Testis (tissue), 3 donors: Measurements from ENCODE around the gene CTCF. TPM values are rescaled to one million over a fixed set of nuclear protein-coding genes. Genes with fewer than 3 reads are reported as not detected.

Source experiments
- DNase-seq: peaks from one replicate; pipeline ENCODE4 v3.0.0-alpha.2; 2019
- H3K27ac ChIP-seq, 2 donors: fragments of 200-600 bp; sonication (generic); one replicate each; pipeline ENCODE4 v1.5.1; 2019
- H3K27me3 ChIP-seq: fragments of 200-600 bp; sonication (generic); one replicate; pipeline ENCODE4 v1.5.1; 2019
- H3K36me3 ChIP-seq: fragments of 200-600 bp; sonication (generic); one replicate; pipeline ENCODE4 v1.5.1; 2017; ENCODE audit warnings: low read depth; ENCODE audit errors: missing control alignments
- H3K4me1 ChIP-seq: fragments of 200-600 bp; sonication (generic); one replicate; pipeline ENCODE4 v1.5.1; 2019
- H3K4me3 ChIP-seq, 2 donors: fragments of 200-600 bp; sonication (generic); one replicate each; pipeline ENCODE4 v1.5.1; 2017 to 2019
- H3K9me3 ChIP-seq: fragments of 200-600 bp; sonication (generic); one replicate; pipeline ENCODE4 v1.5.1; 2017
- POLR2A ChIP-seq: fragments of 450-650 bp; IDR thresholded peaks from one replicate; pipeline ENCODE4 v1.6.1; 2017; ENCODE audit warnings: antibody characterized with exemption, mild to moderate bottlenecking, moderate library complexity
- WGBS, 2 donors: methylation state at CpG; one replicate each; pipeline ENCODE4 v1.1.5; 2018; 5-methylcytosine and 5-hydroxymethylcytosine counted together
- intact Hi-C: fragments of 100-400 bp; cut with DNase I; formaldehyde crosslinking; loops from one replicate; pipeline ENCODE4 v1.15.1; 2023; ENCODE audit warnings: low total_unique reads
- polyA plus RNA-seq: library from polyadenylated mRNA; stranded (reverse); fragments of 350-450 nt; fragmentation: Illumina TruSeq; extraction: RNeasy Lipid Tissue Mini Kit (QIAGEN cat#74804); gene quantifications from one replicate; pipeline ENCODE4 v1.2.3, GENCODE V29; 2014; ENCODE audit warnings: low read depth, low replicate concordance; ENCODE audit not compliant: insufficient read depth
- total RNA-seq, 2 donors: library from RNA; depleted of rRNA; stranded (reverse); fragments of >200 nt; gene quantifications; one replicate each; pipeline ENCODE4 v1.2.3, GENCODE V29; 2016
- TF ChIP-seq, protein P1 (sequence below), 3 experiments: fragments of 450-650 bp in 2 of 3; fragments of 200-600 bp in 1 of 3; sonication (generic) in 1 of 3; IDR thresholded peaks; one replicate each; pipeline ENCODE4 v1.5.1; 2016 to 2019; ENCODE audit warnings: antibody characterized with exemption in 3 of 3, mild to moderate bottlenecking in 2 of 3, moderate library complexity in 1 of 3

CTCF gene
- total and polyA plus RNA-seq, 3 donors from 2014 or later = 25.9 to 47.0 (median 45.5) TPM

DNA sequence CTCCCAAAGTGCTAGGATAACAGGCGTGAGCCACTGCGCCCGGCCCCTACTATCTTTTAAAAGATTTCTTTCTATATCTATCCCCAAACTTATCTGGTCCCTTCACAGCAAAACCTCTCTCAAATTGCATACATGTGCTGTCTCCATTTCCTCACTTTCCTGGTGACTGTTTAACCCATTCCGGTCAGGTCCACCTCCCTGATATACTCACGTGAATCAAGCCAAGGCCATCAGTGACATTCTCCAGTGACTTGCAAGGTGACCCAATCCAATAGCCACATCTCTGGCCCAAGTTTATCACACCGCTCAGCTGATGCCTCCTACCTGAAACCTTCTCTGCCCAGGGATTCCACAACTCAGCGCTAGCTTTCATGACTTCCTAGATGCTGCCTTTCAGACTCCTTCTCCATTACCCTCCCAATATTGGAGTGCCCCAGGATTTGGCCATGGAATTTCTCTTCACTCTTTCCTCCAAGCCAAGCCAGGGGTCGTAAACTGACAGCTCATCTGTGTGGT lies 1.4 kb upstream of the CTCF start:
- Histone ChIP-seq H3K27ac (peak overlapping the region in 1 of 2 donors; percentile 99), H3K4me3 (no peak overlapping the region), H3K27me3 (no peaks in the 10 kb centered on the region), H3K36me3 (no peaks in the 10 kb centered on the region), H3K4me1 (peaks cover 15% of the 10 kb centered on the region), H3K9me3 (no peaks in the 10 kb centered on the region)
- intact Hi-C loops = no loop called here
- no peak for DNase-seq
- WGBS, 2 donors = 60 to 68% methylated on average over 8 of the region's 8 CpGs
- TF ChIP-seq, protein P1, sequence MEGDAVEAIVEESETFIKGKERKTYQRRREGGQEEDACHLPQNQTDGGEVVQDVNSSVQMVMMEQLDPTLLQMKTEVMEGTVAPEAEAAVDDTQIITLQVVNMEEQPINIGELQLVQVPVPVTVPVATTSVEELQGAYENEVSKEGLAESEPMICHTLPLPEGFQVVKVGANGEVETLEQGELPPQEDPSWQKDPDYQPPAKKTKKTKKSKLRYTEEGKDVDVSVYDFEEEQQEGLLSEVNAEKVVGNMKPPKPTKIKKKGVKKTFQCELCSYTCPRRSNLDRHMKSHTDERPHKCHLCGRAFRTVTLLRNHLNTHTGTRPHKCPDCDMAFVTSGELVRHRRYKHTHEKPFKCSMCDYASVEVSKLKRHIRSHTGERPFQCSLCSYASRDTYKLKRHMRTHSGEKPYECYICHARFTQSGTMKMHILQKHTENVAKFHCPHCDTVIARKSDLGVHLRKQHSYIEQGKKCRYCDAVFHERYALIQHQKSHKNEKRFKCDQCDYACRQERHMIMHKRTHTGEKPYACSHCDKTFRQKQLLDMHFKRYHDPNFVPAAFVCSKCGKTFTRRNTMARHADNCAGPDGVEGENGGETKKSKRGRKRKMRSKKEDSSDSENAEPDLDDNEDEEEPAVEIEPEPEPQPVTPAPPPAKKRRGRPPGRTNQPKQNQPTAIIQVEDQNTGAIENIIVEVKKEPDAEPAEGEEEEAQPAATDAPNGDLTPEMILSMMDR (IDR thresholded peaks at IDR 0.05) = no peak
- TF ChIP-seq POLR2A = no peak

DNA sequence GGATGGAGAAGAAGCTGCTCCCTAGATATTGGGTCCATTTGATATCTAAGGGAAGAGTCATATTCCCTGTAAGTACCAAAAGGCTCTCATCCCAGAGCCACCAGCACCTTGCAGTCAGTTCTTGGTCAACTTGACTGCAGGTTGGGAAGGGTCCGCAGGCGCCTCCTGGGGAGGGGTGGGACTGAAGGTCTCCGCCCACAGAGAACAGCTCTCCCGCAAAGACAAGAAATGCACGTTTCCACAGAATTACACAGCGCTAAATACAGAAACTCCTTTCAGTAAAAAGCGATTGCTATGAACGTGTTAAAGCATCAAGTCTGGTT lies 864 bp upstream of the CTCF start:
- H3K27ac ChIP-seq = peak overlapping the region; percentile 66 to 99
- H3K9me3 ChIP-seq = no peaks in the 10 kb centered on the region
- no peak for TF ChIP-seq POLR2A
- TF ChIP-seq, protein P1 (IDR thresholded peaks at IDR 0.05) = no peak
- intact Hi-C loops = no loop called here
- H3K27me3 ChIP-seq = no peaks in the 10 kb centered on the region
- peaks cover 15% of the 10 kb centered on the region for H3K4me1 ChIP-seq
- WGBS, 2 donors = 4 to 6% methylated on average over 5 to 8 of the region's 8 CpGs
- peak overlapping the region; percentile 91 to 99 for H3K4me3 ChIP-seq
- H3K36me3 ChIP-seq = no peaks in the 10 kb centered on the region
- DNase-seq = no peak

GRCh38 chr16:67561824-67562525 lies 351 bp upstream of the CTCF start:
- H3K27me3 ChIP-seq = no peaks in the 10 kb centered on the region
- H3K4me1 ChIP-seq = peaks cover 15% of the 10 kb centered on the region
- intact Hi-C loops = no loop called here
- TF ChIP-seq, protein P1 (IDR thresholded peaks at IDR 0.05) = no peak
- TF ChIP-seq POLR2A = peak; percentile 18
- H3K27ac ChIP-seq = peak overlapping the region; percentile 66 to 99
- peak overlapping the region; percentile 91 to 99 for H3K4me3 ChIP-seq
- peak; percentile 96 for DNase-seq
- 0% methylated on average over 74 of the region's 76 CpGs; no CpG with 5 or more reads in 1 of the 2 donors for WGBS, 2 donors
- H3K9me3 ChIP-seq = no peaks in the 10 kb centered on the region
- H3K36me3 ChIP-seq = no peaks in the 10 kb centered on the region

DNA sequence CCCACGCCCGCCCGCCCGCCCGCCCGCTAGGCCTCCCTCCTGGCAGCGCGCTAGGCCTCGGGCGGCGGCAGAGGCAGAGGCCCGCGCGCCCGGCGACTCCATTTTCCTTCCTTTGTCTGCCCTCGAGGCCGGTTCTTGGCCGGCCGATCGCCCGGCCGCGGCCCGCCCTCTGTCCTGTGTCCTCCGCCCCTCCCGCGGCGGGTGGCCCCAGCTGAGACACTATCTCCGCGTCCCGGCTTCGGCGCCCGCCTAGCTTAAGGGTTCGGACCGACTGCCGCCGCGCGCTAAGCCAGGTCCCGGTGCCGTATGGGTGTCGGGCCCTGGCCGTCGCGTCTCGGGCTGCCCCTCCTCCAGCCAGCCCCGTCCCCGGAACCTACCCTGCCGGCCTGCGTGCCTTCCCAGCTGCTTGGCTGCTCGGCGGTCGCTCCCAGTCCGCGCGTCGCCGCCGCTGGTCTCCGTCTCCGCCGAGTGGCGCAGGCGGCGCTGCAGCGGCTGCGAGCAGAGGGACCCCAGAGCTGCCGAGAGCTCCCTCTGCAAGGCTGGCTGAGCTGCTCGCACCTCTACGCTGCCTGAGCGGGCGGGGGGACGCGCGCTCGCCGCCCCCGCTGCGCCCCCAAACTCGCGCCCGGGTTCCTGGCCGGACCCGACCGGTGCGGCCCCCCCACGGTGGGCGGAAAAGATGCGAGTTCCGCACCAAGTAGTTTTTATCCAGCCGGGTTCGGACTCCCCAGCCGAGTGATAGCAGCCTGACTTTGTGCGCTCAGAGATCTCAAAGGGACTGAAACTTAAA lies 787 bp downstream of the CTCF start:
- Histone ChIP-seq H3K27me3 (no peaks in the 10 kb centered on the region), H3K4me1 (peaks cover 15% of the 10 kb centered on the region), H3K4me3 (peak overlapping the region; percentile 91 to 99), H3K9me3 (no peaks in the 10 kb centered on the region), H3K27ac (peak overlapping the region; percentile 98 to 99), H3K36me3 (no peaks in the 10 kb centered on the region)
- intact Hi-C loops = no loop called here
- WGBS, 2 donors = 0 to 1% methylated on average over 5 to 88 of the region's 96 CpGs
- peak; percentile 58 for DNase-seq
- TF ChIP-seq, protein P1 (IDR thresholded peaks at IDR 0.05) = peak in 1 of 3 experiments; percentile 19
- no peak for TF ChIP-seq POLR2A
